GF-D8 (cell line): Measurements from ENCODE around the gene GFPT1.

Source experiments
- DNase-seq: peaks from one replicate; lab custom pipeline; 2025; lab: John Stamatoyannopoulos, UW

The GFPT1 gene

GRCh38 chr2:69291004-69291650 lies 95.9 kb downstream of the GFPT1 start:
- DNase-seq: no peak

GRCh38 chr2:69288429-69288828 lies 98.6 kb downstream of the GFPT1 start:
- DNase-seq: no peak

GRCh38 chr2:69287544-69287943 lies 99.5 kb downstream of the GFPT1 start:
- DNase-seq: no peak

- DNase-seq: no peak
These were observed 101.6 kb downstream of the GFPT1 start for GRCh38 chr2:69285379-69285894.

GRCh38 chr2:69280796-69281412 lies 106.1 kb downstream of the GFPT1 start:
- DNase-seq: no peak

GRCh38 chr2:69279931-69280681 lies 106.9 kb downstream of the GFPT1 start:
- DNase-seq: no peak

- DNase-seq: no peak
These were observed 107.8 kb downstream of the GFPT1 start for GRCh38 chr2:69279211-69279610.

GRCh38 chr2:69278366-69278765 lies 108.7 kb downstream of the GFPT1 start:
- DNase-seq: no peak

- no peak for DNase-seq
These were observed 111.5 kb downstream of the GFPT1 start for GRCh38 chr2:69275490-69275889.

- DNase-seq: no peak
These were observed 114.1 kb downstream of the GFPT1 start for GRCh38 chr2:69272803-69273471.

GRCh38 chr2:69271831-69272257 lies 115.2 kb downstream of the GFPT1 start:
- no peak for DNase-seq
